ENCODE results near the gene ADCY9.
"Not testable (repeated sequence)": the region's sequence is repeated elsewhere in the genome, so short reads cannot be mapped to it uniquely, and the experiment has no call there.

Gene ADCY9

GRCh38 chr16:3945751-3946603 lies 170.3 kb downstream of the ADCY9 start:
- DNase-seq (ENCODE audit: insufficient read length, low spot score) (no peak), FAIRE-seq (no peak)
- no peak for TF ChIP-seq TAF1 (IDR thresholded peaks at IDR 0.05; ENCODE audit: low read depth, low read length)
- no peak for TF ChIP-seq POLR2A (IDR thresholded peaks at IDR 0.05; ENCODE audit: low read depth, low read length)
- no peak for TF ChIP-seq POU2F2 (IDR thresholded peaks at IDR 0.05; ENCODE audit: low read depth, low read length)
- TF ChIP-seq POLR2AphosphoS5 (IDR thresholded peaks at IDR 0.05; ENCODE audit: low read depth, low read length), result no peak
- TF ChIP-seq SPI1 (IDR thresholded peaks at IDR 0.05; ENCODE audit: low read depth, low read length), result no peak
- no peak for TF ChIP-seq PAX5 (IDR thresholded peaks at IDR 0.05; ENCODE audit: insufficient read depth, low read length, severe bottlenecking)

- not testable (repeated sequence) for FAIRE-seq; DNase-seq (ENCODE audit: insufficient read length, low spot score)
These were observed 171.8 kb downstream of the ADCY9 start for GRCh38 chr16:3944457-3944856.

GRCh38 chr16:3942146-3942545 lies 174.1 kb downstream of the ADCY9 start:
- DNase-seq (ENCODE audit: insufficient read length, low spot score); FAIRE-seq: not testable (repeated sequence)

- no peak for FAIRE-seq
- TF ChIP-seq PAX5 (IDR thresholded peaks at IDR 0.05; ENCODE audit: insufficient read depth, low read length, severe bottlenecking), result no peak
- TF ChIP-seq POU2F2 (IDR thresholded peaks at IDR 0.05; ENCODE audit: low read depth, low read length), result no peak
- TF ChIP-seq POLR2A (IDR thresholded peaks at IDR 0.05; ENCODE audit: low read depth, low read length), result no peak
- TF ChIP-seq POLR2AphosphoS5 (IDR thresholded peaks at IDR 0.05; ENCODE audit: low read depth, low read length), result no peak
- TF ChIP-seq SPI1 (IDR thresholded peaks at IDR 0.05; ENCODE audit: low read depth, low read length), result no peak
- no peak for TF ChIP-seq TAF1 (IDR thresholded peaks at IDR 0.05; ENCODE audit: low read depth, low read length)
- peak; percentile 85 for DNase-seq (ENCODE audit: insufficient read length, low spot score)
These were observed 177.2 kb downstream of the ADCY9 start for GRCh38 chr16:3938843-3939624.

- DNase-seq (ENCODE audit: insufficient read length, low spot score) (no peak), FAIRE-seq (no peak)
- TF ChIP-seq TAF1 (IDR thresholded peaks at IDR 0.05; ENCODE audit: low read depth, low read length), result no peak
- TF ChIP-seq POLR2AphosphoS5 (IDR thresholded peaks at IDR 0.05; ENCODE audit: low read depth, low read length), result no peak
- TF ChIP-seq POLR2A (IDR thresholded peaks at IDR 0.05; ENCODE audit: low read depth, low read length), result no peak
- no peak for TF ChIP-seq POU2F2 (IDR thresholded peaks at IDR 0.05; ENCODE audit: low read depth, low read length)
- TF ChIP-seq SPI1 (IDR thresholded peaks at IDR 0.05; ENCODE audit: low read depth, low read length), result no peak
- no peak for TF ChIP-seq PAX5 (IDR thresholded peaks at IDR 0.05; ENCODE audit: insufficient read depth, low read length, severe bottlenecking)
These were observed 177.8 kb downstream of the ADCY9 start for GRCh38 chr16:3938471-3938842.

DNA sequence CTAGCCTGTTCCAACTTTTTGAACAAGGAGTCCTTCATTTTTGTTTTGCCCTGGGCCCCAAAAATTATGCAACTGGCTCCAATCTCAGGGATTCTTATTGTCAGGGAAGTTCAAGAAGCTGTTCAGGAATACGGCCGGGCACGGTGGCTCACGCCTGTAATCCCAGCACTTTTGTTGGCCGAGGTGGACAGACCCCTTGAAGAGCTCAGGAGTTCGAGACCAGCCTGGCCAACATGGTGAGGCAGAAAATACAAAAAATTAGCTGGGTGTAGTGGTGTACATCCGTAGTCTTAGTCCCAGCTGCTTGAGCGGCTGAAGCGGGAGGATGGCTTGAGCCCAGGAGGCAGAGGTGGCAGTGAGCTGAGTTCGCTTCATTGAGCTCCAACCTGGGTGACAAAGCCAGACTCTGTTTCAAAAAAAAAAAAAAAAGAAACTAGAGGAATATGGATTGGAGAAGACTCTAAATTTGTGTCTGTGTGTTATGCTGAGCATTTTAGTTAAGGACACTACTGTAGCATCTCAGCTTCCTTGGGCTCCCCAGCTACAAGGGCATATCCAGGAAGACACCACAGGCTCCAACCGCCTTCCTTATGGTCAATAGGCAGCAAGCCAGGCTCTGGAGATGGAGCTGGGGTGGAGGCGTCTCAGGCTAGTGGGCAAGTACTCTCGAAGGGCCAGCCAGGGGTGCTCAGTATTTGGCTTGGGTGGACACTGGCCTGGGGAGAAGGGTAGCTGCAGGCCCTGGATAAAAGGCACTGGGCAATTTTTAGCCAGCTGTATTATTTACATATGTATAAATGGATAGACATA lies 179.0 kb downstream of the ADCY9 start:
- TF ChIP-seq POLR2A (IDR thresholded peaks at IDR 0.05; ENCODE audit: low read depth, low read length) (no peak), TAF1 (IDR thresholded peaks at IDR 0.05; ENCODE audit: low read depth, low read length) (no peak), POU2F2 (IDR thresholded peaks at IDR 0.05; ENCODE audit: low read depth, low read length) (no peak), PAX5 (IDR thresholded peaks at IDR 0.05; ENCODE audit: insufficient read depth, low read length, severe bottlenecking) (no peak), SPI1 (IDR thresholded peaks at IDR 0.05; ENCODE audit: low read depth, low read length) (no peak), POLR2AphosphoS5 (IDR thresholded peaks at IDR 0.05; ENCODE audit: low read depth, low read length) (no peak)
- no peak for FAIRE-seq
- DNase-seq (ENCODE audit: insufficient read length, low spot score), result no peak

DNA sequence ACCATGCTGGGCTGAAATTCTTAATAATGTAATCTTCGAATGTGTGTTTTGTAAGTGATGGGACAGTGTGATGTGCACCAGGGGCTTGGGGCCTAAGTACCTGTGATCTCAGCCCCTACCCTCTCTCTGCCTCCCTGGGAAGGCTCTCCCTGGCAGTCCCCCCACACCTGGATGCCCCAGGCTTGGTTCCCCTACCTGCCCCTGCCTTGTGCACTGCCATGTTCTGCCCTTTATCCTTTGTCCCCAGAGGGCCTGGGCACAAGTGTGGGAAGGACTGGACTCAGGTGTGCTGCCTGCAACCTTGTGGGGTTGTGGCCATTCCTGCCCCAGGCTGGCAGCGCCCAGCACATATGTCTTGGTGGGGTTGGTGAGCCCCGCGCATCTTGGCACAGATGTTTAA lies 180.3 kb downstream of the ADCY9 start:
- DNase-seq (ENCODE audit: insufficient read length, low spot score) (no peak), FAIRE-seq (no peak)
- TF ChIP-seq POLR2AphosphoS5 (IDR thresholded peaks at IDR 0.05; ENCODE audit: low read depth, low read length) (no peak), POLR2A (IDR thresholded peaks at IDR 0.05; ENCODE audit: low read depth, low read length) (no peak), SPI1 (IDR thresholded peaks at IDR 0.05; ENCODE audit: low read depth, low read length) (no peak), POU2F2 (IDR thresholded peaks at IDR 0.05; ENCODE audit: low read depth, low read length) (no peak), TAF1 (IDR thresholded peaks at IDR 0.05; ENCODE audit: low read depth, low read length) (no peak), PAX5 (IDR thresholded peaks at IDR 0.05; ENCODE audit: insufficient read depth, low read length, severe bottlenecking) (no peak)

GRCh38 chr16:3934491-3935181 lies 181.6 kb downstream of the ADCY9 start:
- no peak for DNase-seq (ENCODE audit: insufficient read length, low spot score)
- no peak for TF ChIP-seq POLR2AphosphoS5 (IDR thresholded peaks at IDR 0.05; ENCODE audit: low read depth, low read length)
- TF ChIP-seq TAF1 (IDR thresholded peaks at IDR 0.05; ENCODE audit: low read depth, low read length), result no peak
- TF ChIP-seq SPI1 (IDR thresholded peaks at IDR 0.05; ENCODE audit: low read depth, low read length), result no peak
- TF ChIP-seq PAX5 (IDR thresholded peaks at IDR 0.05; ENCODE audit: insufficient read depth, low read length, severe bottlenecking), result no peak
- no peak for TF ChIP-seq POU2F2 (IDR thresholded peaks at IDR 0.05; ENCODE audit: low read depth, low read length)
- no peak for TF ChIP-seq POLR2A (IDR thresholded peaks at IDR 0.05; ENCODE audit: low read depth, low read length)
- FAIRE-seq, result no peak

DNA sequence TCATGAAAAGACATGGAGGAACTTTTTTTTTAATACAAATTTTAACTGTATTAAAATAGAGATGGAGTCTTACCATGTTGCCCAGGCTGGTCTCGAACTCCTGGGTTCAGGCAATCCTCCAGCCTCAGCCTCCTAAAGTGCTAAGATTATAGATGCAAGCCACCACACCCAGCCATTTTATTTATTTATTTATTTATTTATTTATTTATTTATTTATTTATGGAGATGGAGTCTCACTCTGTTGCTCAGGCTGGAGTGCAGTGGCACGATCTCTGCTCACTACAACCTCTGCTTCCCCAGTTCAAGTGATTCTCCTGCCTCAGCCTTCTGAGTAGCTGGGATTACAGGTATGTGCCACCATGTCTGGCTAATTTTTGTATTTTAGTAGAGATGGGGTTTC lies 189.1 kb downstream of the ADCY9 start:
- FAIRE-seq; DNase-seq (ENCODE audit: insufficient read length, low spot score): not testable (repeated sequence)

Measured in GM12891 (cell line).